Muscle of arm (tissue), 12 donors: Measurements from ENCODE around the gene ESPNL. TPM values are rescaled to one million over a fixed set of nuclear protein-coding genes. Genes with fewer than 3 reads are reported as not detected.

ENCODE experiments used
- DNase-seq: peaks from one replicate; pipeline ENCODE4 v3.0.0-alpha.2; 2013
- polyA plus RNA-seq, 12 donors: library from polyadenylated mRNA; unstranded; fragments of 120-200 nt; gene quantifications; one replicate each; pipeline ENCODE4 v1.2.1, GENCODE V29; 2013; ENCODE audit not compliant: insufficient read length in 12 of 12

The ESPNL gene
- polyA plus RNA-seq, 12 donors = 0.24 to 2.4 (median 1.4) TPM; not detected in 2

- no peak for DNase-seq
Measured at GRCh38 chr2:238128534-238129001, 28.4 kb downstream of the ESPNL start.

- DNase-seq = no peak
Measured at GRCh38 chr2:238129166-238130010, 29.2 kb downstream of the ESPNL start.

GRCh38 chr2:238130111-238130695 is 30.1 kb downstream of the ESPNL start:
- DNase-seq = no peak

GRCh38 chr2:238130696-238131628 is 30.8 kb downstream of the ESPNL start:
- DNase-seq = no peak

- DNase-seq = no peak
Measured at GRCh38 chr2:238131761-238132462, 31.8 kb downstream of the ESPNL start.

- no peak for DNase-seq
Measured at GRCh38 chr2:238132463-238133450, 32.6 kb downstream of the ESPNL start.

GRCh38 chr2:238133499-238134392 is 33.6 kb downstream of the ESPNL start:
- no peak for DNase-seq

- no peak for DNase-seq
Measured at GRCh38 chr2:238134393-238134785, 34.2 kb downstream of the ESPNL start.

GRCh38 chr2:238135601-238136150 is 35.5 kb downstream of the ESPNL start:
- DNase-seq = no peak

- no peak for DNase-seq
Measured at GRCh38 chr2:238136820-238137537, 36.8 kb downstream of the ESPNL start.

GRCh38 chr2:238137885-238138284 is 37.7 kb downstream of the ESPNL start:
- no peak for DNase-seq

GRCh38 chr2:238138331-238139195 is 38.4 kb downstream of the ESPNL start, which contains the start of gene KLHL30:
Gene KLHL30 (plus strand): TSS chr2:238138668. CDS start chr2:238140755, 2,087 bp downstream.
- no peak for DNase-seq

- DNase-seq = no peak
Measured at GRCh38 chr2:238139196-238140039, 39.3 kb downstream of the ESPNL start.

GRCh38 chr2:238140040-238140439 is 39.9 kb downstream of the ESPNL start:
- DNase-seq = no peak

- no peak for DNase-seq
Measured at GRCh38 chr2:238140721-238141540, 40.8 kb downstream of the ESPNL start.
